GM21786 (cell line): ENCODE results near the gene AP5B1.
"Not testable (repeated sequence)": the region's sequence is repeated elsewhere in the genome, so short reads cannot be mapped to it uniquely, and the experiment has no call there.

Source experiments
- ATAC-seq: cut with Tn5 transposase; IDR thresholded peaks from one replicate; pipeline ENCODE4 v1.9.1; 2021; ENCODE audit not compliant: unreplicated experiment

The AP5B1 gene

GRCh38 chr11:65767806-65768205, 13.0 kb downstream of the AP5B1 start:
- ATAC-seq, result not testable (repeated sequence)

GRCh38 chr11:65767406-65767805, 13.4 kb downstream of the AP5B1 start:
- no peak for ATAC-seq

DNA sequence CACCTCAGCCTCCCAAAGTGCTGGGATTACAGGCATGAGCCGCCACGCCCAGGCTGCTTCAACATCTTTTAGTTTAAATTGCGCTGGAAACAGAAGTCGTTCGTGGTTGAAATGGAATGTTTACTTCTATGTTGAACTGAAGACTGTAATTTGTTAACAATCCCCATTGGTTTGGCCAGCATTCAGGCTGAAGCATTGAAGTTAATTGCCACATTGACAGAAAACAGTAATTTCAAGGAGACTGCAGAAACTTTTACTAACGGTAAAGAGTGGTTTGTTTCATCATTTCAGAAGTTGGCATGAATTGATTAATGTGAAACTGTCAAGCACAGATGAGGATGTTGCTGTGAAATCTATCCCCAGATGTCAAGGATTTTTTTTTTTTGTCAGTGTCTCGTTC, 14.2 kb downstream of the AP5B1 start:
- ATAC-seq, result no peak

DNA sequence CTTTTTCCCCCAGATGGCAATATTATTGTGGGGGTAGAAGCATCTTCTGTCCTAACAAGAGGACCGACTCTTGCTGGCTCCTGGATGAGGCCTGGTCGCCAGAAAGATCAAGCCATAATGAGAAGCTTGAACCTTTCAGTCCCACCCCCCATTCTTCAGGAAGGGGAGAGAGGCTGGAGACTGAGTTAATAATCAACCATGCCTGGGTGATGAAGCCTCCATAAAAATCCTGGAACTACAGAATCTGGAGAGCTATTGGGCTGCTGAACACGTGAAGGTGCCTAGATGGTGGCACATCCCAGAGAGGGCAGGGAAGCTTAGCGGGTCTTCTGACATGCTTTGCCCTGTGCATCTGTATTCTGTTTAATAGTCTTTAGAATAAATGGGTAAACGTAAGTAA, 16.3 kb downstream of the AP5B1 start:
- ATAC-seq, result no peak

GRCh38 chr11:65762816-65763215, 18.0 kb downstream of the AP5B1 start:
- not testable (repeated sequence) for ATAC-seq

DNA sequence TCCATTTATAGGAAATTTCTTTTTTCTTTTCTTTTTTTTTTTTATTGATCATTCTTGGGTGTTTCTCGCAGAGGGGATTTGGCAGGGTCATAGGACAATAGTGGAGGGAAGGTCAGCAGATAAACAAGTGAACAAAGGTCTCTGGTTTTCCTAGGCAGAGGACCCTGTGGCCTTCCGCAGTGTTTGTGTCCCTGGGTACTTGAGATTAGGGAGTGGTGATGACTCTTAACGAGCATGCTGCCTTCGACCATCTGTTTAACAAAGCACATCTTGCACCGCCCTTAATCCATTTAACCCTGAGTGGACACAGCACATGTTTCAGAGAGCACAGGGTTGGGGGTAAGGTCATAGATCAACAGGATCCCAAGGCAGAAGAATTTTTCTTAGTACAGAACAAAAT, 18.6 kb downstream of the AP5B1 start:
- ATAC-seq, result not testable (repeated sequence)

DNA sequence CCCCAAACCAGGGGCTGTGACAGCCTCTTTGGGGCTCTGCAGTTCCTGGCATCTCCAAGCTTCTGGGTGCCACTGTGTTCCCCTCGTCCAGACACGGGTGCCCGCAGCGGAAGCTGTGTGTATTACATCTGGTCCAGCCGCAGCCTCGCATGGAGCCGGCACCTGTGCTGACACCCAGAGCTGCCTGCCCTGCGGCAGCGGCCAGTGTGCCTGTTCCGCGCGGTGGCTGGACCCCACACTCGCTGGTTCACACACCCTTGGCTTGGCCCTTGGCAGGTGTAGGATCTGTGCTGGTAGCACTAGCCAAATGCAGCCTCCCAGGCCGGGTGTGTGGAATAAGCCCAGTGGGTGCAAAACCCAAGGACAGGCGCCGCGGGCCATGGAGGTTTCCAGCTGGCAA, 35.7 kb downstream of the AP5B1 start:
- no peak for ATAC-seq

GRCh38 chr11:65744699-65745042, 36.1 kb downstream of the AP5B1 start:
- no peak for ATAC-seq

DNA sequence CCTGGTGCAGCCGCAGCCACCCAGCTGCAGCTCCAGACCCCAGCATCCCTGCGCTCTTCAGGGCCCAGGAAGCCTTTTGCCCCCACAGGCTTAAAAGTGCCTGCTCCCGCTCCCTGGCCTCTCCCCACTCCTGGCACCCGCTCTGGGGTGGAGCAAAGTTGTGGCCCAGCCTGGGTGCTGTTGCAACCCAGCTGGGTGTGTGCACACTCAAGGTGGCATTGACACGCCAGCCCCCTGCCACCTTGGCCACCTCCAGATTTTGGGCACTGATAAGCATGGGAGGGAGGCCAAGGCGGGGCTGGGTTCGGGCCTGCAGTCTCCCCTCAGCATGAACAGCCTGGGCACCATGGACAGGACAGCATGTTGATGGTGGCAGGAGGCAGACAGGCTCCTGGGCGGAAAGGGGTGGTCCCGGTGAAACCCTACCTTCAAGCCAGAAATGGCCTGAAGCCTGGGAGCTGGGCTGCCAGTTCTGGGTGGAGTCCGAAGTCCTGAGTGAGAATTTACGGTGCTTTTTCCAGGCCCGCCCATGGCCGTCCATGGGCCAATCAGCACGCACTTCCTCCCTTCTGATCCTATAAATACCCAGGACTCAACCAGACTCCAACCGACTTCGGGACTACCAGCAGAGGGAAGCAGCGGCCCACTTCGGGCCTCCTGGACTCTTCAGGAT, 36.6 kb downstream of the AP5B1 start:
- no peak for ATAC-seq

DNA sequence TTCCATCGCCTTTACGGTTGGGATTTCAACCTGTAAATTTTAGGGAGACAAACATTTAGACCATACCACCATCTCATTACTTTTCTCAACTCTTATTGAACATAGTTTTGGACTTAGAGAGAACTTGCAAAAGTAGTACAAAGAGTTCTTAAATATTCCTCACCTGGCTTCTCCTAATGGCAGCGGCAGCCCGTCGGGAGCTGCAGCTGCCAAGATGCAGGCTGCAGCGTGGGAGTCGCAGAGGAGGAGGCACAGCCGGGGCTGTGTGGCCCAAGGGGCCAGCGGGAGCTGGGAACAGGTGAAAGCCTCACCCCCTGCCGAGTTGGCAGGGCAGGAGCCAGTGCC, 37.1 kb downstream of the AP5B1 start:
- no peak for ATAC-seq

- ATAC-seq, result no peak
These were observed 38.4 kb downstream of the AP5B1 start for GRCh38 chr11:65742353-65742752.

GRCh38 chr11:65741185-65741584, 39.6 kb downstream of the AP5B1 start:
- no peak for ATAC-seq

GRCh38 chr11:65739022-65739421, 41.8 kb downstream of the AP5B1 start:
- ATAC-seq, result no peak

DNA sequence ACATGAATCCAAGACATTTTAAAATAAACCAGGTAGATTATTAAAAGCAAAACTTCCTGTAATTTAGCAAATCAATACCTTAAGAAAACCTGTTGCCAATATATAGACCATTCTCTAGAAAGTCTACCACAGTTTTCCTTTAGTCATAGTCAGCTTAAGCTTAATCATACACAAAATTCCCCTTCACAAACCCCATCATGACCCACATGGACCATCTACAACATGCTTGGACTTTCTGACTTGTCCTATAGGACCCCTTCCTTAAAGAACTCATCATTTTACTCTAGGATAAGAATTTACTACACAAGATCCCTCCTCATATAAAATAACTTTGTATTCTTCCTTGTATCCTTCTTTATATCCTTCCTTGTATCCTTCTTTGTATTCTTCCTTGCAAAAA, 44.0 kb downstream of the AP5B1 start:
- ATAC-seq, result no peak

DNA sequence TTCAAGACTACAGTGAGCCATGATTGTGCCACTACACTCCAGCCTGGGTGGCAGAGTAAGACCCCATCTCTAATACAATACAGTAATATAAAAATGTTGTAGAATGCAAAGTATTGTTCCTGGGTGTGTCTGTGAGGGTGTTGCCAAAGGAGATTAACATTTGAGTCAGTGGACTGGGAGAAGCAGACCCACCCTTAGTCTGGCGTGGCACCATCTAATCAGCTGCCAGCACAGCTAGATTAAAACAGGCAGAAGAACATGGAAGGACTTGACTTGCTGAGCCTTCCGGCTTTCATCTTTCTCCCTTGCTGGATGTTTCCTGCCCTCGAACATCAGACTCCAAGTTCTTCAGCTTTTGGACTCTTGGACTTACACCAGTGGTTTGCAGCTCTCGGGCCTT, 45.7 kb downstream of the AP5B1 start:
- ATAC-seq, result not testable (repeated sequence)

GRCh38 chr11:65730461-65730860, 50.3 kb downstream of the AP5B1 start:
- no peak for ATAC-seq

DNA sequence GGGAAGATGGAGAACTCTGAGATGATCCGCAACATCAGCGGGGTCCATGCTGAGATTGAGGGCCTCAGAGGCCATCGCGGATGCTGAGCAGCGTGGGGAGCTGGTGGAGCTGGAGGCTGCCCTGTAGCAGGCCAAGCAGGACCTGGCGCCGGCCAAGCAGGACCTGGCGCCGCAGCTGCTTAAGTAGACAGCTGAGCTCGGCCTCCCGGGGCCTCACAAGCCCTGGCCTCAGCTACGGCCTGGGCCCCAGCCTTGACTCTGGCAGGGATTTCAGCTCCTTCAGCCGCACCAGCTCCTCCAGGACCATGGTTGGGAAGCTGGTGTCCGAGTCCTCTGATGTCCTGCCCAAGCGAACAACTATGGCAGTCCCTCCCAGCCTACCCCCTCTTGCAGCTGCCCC, 52.9 kb downstream of the AP5B1 start:
- ATAC-seq, result no peak

- ATAC-seq, result no peak
These were observed 54.1 kb downstream of the AP5B1 start for GRCh38 chr11:65726660-65727059.
